Lung (tissue), 12 donors: ENCODE measurements around the gene LHX6. TPM values are rescaled to one million over a fixed set of nuclear protein-coding genes. Genes with fewer than 3 reads are reported as not detected.

Experiments used
- ATAC-seq: fragments of 200-7000 bp; cut with Tn5 transposase; one replicate; pipeline ENCODE4 v1.9.1; 2020; ENCODE audit warnings: moderate number of reproducible peaks; ENCODE audit not compliant: insufficient read depth, low FRiP score
- DNase-seq, 3 donors: peaks; one replicate each; pipeline ENCODE4 v3.0.0-alpha.2; 2013 to 2017
- H3K27ac ChIP-seq, 2 donors: one replicate each; pipeline ENCODE4 v1.5.1; 2013; ENCODE audit warnings: mild to moderate bottlenecking in 2 of 2, moderate library complexity in 2 of 2, control low read depth in 1 of 2, inconsistent platforms in 1 of 2, low read depth in 1 of 2, low read length in 1 of 2
- H3K27me3 ChIP-seq, 3 donors: one replicate each; pipeline ENCODE4 v1.5.1; 2013; ENCODE audit warnings: low read length in 2 of 3; ENCODE audit not compliant: control insufficient read depth in 3 of 3, insufficient read depth in 3 of 3
- H3K36me3 ChIP-seq, 4 donors: one replicate each; pipeline ENCODE4 v1.5.1; 2013; ENCODE audit warnings: low read length in 4 of 4, mild to moderate bottlenecking in 1 of 4, moderate library complexity in 1 of 4; ENCODE audit not compliant: control insufficient read depth in 4 of 4, insufficient read depth in 4 of 4
- H3K4me1 ChIP-seq, 5 donors: one replicate each; pipeline ENCODE4 v1.5.1; 2013; ENCODE audit warnings: low read length in 5 of 5, mild to moderate bottlenecking in 2 of 5, moderate library complexity in 1 of 5; ENCODE audit not compliant: control insufficient read depth in 5 of 5, insufficient read depth in 5 of 5
- H3K4me3 ChIP-seq: one replicate; pipeline ENCODE4 v1.5.1; 2013; ENCODE audit warnings: mild to moderate bottlenecking, control low read depth, moderate library complexity
- H3K9ac ChIP-seq, 2 donors: one replicate each; pipeline ENCODE4 v1.5.1; 2013; ENCODE audit warnings: low read length in 2 of 2, control low read depth in 1 of 2; ENCODE audit not compliant: insufficient read depth in 1 of 2
- H3K9me3 ChIP-seq, 4 donors: one replicate each; pipeline ENCODE4 v1.5.1; 2013; ENCODE audit warnings: low read length in 3 of 4, mild to moderate bottlenecking in 1 of 4, moderate library complexity in 1 of 4; ENCODE audit not compliant: control insufficient read depth in 4 of 4, insufficient read depth in 3 of 4
- CTCF ChIP-seq: IDR thresholded peaks from 2 replicates; pipeline ENCODE4 v1.5.1; 2012; ENCODE audit warnings: mild to moderate bottlenecking; ENCODE audit errors: control extremely low read depth, extremely low read depth
- WGBS, 2 donors: extraction: QIAGEN DNeasy Blood & Tissue Kit; methylation state at CpG; one replicate each; pipeline ENCODE4 v1.1.7; 2013; 5-methylcytosine and 5-hydroxymethylcytosine counted together
- polyA plus RNA-seq, 2 donors: library from polyadenylated mRNA; stranded (reverse); fragments of 200-250 nt; gene quantifications; one replicate each; pipeline ENCODE4 v1.2.1, GENCODE V29; 2013
- total RNA-seq, 2 donors: library from RNA; depleted of rRNA in 1 of 2; stranded (reverse); fragments of >200 nt in 1 of 2; gene quantifications; one replicate each; pipeline ENCODE4 v1.2.1, GENCODE V29; 2014 to 2021
- donor health status: control.
- donor health status: control.
- donor health status: Bipolar disorder and iron deficiency.
- donor health status: healthy.
- donor health status: DM: yes; HTN: yes; CAD: no.

Gene LHX6
- total and polyA plus RNA-seq, 4 donors = 3.2 to 11.3 (median 4.3) TPM

DNA sequence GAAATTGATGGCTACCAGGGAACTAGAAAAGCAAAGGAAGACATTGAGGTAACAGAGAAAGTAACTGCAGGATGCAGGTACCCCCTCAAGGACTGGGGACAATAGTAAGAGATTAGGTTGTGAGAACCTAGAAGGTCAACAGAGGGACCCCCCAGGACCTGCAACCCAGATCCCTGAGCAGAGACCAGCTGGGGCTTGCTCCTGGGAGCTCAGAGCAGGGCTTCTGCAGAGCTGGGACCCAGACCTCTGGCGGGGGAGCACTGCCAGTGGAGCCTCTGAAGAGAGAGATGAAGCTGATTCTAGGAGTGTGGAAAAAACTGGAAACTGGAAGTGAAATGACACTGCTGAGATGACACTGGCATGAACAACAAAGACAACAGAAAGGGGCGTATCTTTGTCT is 51.8 kb downstream of the LHX6 start:
- TF ChIP-seq CTCF = no peak
- ATAC-seq = no peak
- H3K36me3 ChIP-seq = no peaks in the 10 kb centered on the region
- no peaks in the 10 kb centered on the region for H3K27me3 ChIP-seq
- no peaks in the 10 kb centered on the region for H3K4me1 ChIP-seq
- H3K9ac ChIP-seq = no peak overlapping the region
- no peak overlapping the region for H3K27ac ChIP-seq
- H3K9me3 ChIP-seq = no peaks in the 10 kb centered on the region
- WGBS, 2 donors = 88 to 95% methylated on average over 2 of the region's 2 CpGs
- H3K4me3 ChIP-seq = no peak overlapping the region
- DNase-seq = no peak

GRCh38 chr9:122173670-122174069 is 55.1 kb downstream of the LHX6 start:
- Histone ChIP-seq H3K9me3 (peaks cover 0 to 6% (median 0%) of the 10 kb centered on the region in 4 donors), H3K4me3 (no peak overlapping the region), H3K9ac (no peak overlapping the region), H3K27ac (no peak overlapping the region), H3K4me1 (no peaks in the 10 kb centered on the region), H3K27me3 (peaks cover 0 to 5% (median 4%) of the 10 kb centered on the region in 3 donors), H3K36me3 (no peaks in the 10 kb centered on the region)
- DNase-seq (no peak), ATAC-seq (no peak)
- no peak for TF ChIP-seq CTCF
- 89 to 93% methylated on average over 3 of the region's 3 CpGs for WGBS, 2 donors

DNA sequence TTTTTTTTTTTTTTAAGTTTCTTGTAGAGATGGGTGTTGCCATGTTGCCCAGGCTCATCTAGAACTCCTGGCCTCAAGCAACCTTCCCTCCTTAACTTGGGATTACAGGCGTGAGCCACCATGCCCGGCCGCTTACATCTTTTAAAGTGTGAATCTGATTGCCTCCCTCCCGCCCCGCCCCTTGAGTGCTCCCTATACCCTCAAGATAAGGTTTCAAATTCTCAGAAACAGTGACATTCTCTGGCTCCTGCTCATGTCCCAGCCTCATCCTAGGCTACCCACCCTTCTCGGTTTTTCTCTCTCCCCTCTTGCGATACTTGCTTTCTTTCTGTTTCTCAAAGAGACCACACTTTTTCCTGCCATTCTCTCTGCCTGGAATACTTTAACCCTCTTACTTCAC is 56.6 kb downstream of the LHX6 start:
- DNase-seq = no peak
- peaks cover 0 to 7% (median 0%) of the 10 kb centered on the region in 4 donors for H3K9me3 ChIP-seq
- no peak overlapping the region for H3K4me3 ChIP-seq
- H3K27ac ChIP-seq = no peak overlapping the region
- TF ChIP-seq CTCF = no peak
- WGBS, 2 donors = 91 to 96% methylated on average over 7 of the region's 7 CpGs
- no peak for ATAC-seq
- no peak overlapping the region for H3K9ac ChIP-seq
- H3K36me3 ChIP-seq = no peaks in the 10 kb centered on the region
- H3K4me1 ChIP-seq = no peaks in the 10 kb centered on the region
- H3K27me3 ChIP-seq = peaks cover 0 to 5% (median 4%) of the 10 kb centered on the region in 3 donors

GRCh38 chr9:122168356-122168755 is 60.4 kb downstream of the LHX6 start:
- ATAC-seq = no peak
- H3K4me1 ChIP-seq = no peaks in the 10 kb centered on the region
- peaks cover 0 to 5% (median 4%) of the 10 kb centered on the region in 3 donors for H3K27me3 ChIP-seq
- no peak for DNase-seq
- peaks cover 0 to 7% (median 0%) of the 10 kb centered on the region in 4 donors for H3K9me3 ChIP-seq
- WGBS, 2 donors = 55 to 64% methylated on average over 3 of the region's 3 CpGs
- no peaks in the 10 kb centered on the region for H3K36me3 ChIP-seq
- H3K27ac ChIP-seq = no peak overlapping the region
- no peak overlapping the region for H3K4me3 ChIP-seq
- no peak overlapping the region for H3K9ac ChIP-seq
- no peak for TF ChIP-seq CTCF
